ENCODE data around the gene CIITA. TPM values are rescaled to one million over a fixed set of nuclear protein-coding genes. Genes with fewer than 3 reads are reported as not detected.

The CIITA gene
- total RNA-seq, 1 experiment from 2014 or later, result not detected

DNA sequence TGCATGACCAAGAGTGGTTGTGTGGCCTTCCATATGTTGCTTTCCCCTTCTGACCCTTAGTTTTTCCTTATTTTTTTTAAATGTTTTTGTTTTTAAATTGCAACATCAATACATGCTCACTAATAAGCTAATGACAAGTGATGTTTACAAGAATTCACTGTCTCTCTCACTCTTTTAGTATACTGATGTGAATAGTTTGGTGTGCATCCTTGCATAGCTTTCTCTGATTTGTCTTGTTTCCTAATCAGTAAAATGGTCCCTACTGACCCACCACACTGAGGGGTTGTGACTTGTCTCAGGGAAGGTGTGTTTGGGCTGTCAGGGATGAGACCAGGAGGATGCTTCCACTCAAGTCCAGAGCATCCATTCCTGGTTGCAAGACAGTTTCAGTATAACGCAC lies 26.0 kb downstream of the CIITA start:
- Histone ChIP-seq H3K23ac (ENCODE audit: insufficient read length, low read depth, low read length) (no peak overlapping the region), H3K18ac (ENCODE audit: insufficient read length, low read depth, low read length) (no peak overlapping the region), H2BK5ac (ENCODE audit: insufficient read length, low read length) (no peak overlapping the region), H2AK5ac (ENCODE audit: insufficient read length, low read length) (no peak overlapping the region), H2BK120ac (ENCODE audit: low read depth, low read length, poor library complexity, severe bottlenecking) (no peak overlapping the region), H3K14ac (ENCODE audit: insufficient read depth, low read length) (no peak overlapping the region), H4K5ac (ENCODE audit: insufficient read length, low read depth, low read length) (no peak overlapping the region), H3K4ac (ENCODE audit: low read depth, low read length) (no peak overlapping the region), H2BK20ac (ENCODE audit: low read depth, low read length, poor library complexity, severe bottlenecking) (no peak overlapping the region), H3T11ph (ENCODE audit: low read length) (no peak overlapping the region), H4K20me1 (ENCODE audit: control insufficient read depth, insufficient read depth, insufficient read length) (no peaks in the 10 kb centered on the region), H2BK12ac (ENCODE audit: insufficient read length, low read depth, low read length) (no peak overlapping the region), H3K4me1 (ENCODE audit: insufficient read depth, low read length) (no peaks in the 10 kb centered on the region), H3K4me2 (ENCODE audit: insufficient read depth, insufficient read length, low read length) (no peak overlapping the region), H3K56ac (ENCODE audit: insufficient read length, low read depth, low read length) (no peak overlapping the region), H3K27me3 (ENCODE audit: insufficient read depth, low read length) (no peaks in the 10 kb centered on the region), H3K9me3 (ENCODE audit: control insufficient read depth, low read depth, low read length) (no peaks in the 10 kb centered on the region), H4K8ac (replicated peaks; ENCODE audit: insufficient read length, low read depth, low read length) (no peak overlapping the region), H3K9ac (ENCODE audit: extremely low read depth, insufficient read length, low read length) (no peak overlapping the region), H3K27ac (ENCODE audit: insufficient read length, low read depth, low read length) (no peak overlapping the region), H3K79me2 (ENCODE audit: insufficient read depth, low read length) (no peaks in the 10 kb centered on the region), H3K23me2 (ENCODE audit: insufficient read length, low read depth, low read length, poor library complexity, severe bottlenecking) (no peaks in the 10 kb centered on the region), H4K91ac (ENCODE audit: insufficient read length, low read depth, low read length) (no peak overlapping the region), H2AFZ (ENCODE audit: low read length) (no peak overlapping the region), H3K79me1 (ENCODE audit: insufficient read depth, low read depth, low read length, poor library complexity, severe bottlenecking) (no peaks in the 10 kb centered on the region), H2BK15ac (ENCODE audit: low read depth, low read length) (no peak overlapping the region)
- H3K4me1 Mint-ChIP-seq, result peaks cover 0 to 5% of the 10 kb centered on the region in 2 experiments; a peak in 2 of 4 replicates
- WGBS (ENCODE audit: extremely low coverage, insufficient read length, low lambda C conversion rate), result no CpG with 5 or more reads among the region's 1 CpG
- no peak overlapping the region for H3K27ac Mint-ChIP-seq
- no peak for DNase-seq
- H3K9me3 Mint-ChIP-seq, result peaks cover 3 to 10% of the 10 kb centered on the region in 2 experiments; a peak in 2 of 5 replicates
- peaks cover 13% of the 10 kb centered on the region for H3K27me3 Mint-ChIP-seq (ENCODE audit: low read depth)
- TF ChIP-seq, protein P1, sequence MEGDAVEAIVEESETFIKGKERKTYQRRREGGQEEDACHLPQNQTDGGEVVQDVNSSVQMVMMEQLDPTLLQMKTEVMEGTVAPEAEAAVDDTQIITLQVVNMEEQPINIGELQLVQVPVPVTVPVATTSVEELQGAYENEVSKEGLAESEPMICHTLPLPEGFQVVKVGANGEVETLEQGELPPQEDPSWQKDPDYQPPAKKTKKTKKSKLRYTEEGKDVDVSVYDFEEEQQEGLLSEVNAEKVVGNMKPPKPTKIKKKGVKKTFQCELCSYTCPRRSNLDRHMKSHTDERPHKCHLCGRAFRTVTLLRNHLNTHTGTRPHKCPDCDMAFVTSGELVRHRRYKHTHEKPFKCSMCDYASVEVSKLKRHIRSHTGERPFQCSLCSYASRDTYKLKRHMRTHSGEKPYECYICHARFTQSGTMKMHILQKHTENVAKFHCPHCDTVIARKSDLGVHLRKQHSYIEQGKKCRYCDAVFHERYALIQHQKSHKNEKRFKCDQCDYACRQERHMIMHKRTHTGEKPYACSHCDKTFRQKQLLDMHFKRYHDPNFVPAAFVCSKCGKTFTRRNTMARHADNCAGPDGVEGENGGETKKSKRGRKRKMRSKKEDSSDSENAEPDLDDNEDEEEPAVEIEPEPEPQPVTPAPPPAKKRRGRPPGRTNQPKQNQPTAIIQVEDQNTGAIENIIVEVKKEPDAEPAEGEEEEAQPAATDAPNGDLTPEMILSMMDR (conservative IDR thresholded peaks at IDR 0.05), result no peak
- H3K36me3 Mint-ChIP-seq (ENCODE audit: insufficient read depth in 1 of 3, low read depth in 3 of 3), result no peaks in the 10 kb centered on the region
- H3K4me3 Mint-ChIP-seq, result no peak overlapping the region
